ENCODE data around the gene IP6K3. TPM values are rescaled to one million over a fixed set of nuclear protein-coding genes. Genes with fewer than 3 reads are reported as not detected.
A peak's percentile ranks its signal among the peaks of the same experiment; 100 is the strongest.

Gene IP6K3
- total and polyA plus RNA-seq, 11 donors: 11.7 to 72.4 (median 30.8) TPM

DNA sequence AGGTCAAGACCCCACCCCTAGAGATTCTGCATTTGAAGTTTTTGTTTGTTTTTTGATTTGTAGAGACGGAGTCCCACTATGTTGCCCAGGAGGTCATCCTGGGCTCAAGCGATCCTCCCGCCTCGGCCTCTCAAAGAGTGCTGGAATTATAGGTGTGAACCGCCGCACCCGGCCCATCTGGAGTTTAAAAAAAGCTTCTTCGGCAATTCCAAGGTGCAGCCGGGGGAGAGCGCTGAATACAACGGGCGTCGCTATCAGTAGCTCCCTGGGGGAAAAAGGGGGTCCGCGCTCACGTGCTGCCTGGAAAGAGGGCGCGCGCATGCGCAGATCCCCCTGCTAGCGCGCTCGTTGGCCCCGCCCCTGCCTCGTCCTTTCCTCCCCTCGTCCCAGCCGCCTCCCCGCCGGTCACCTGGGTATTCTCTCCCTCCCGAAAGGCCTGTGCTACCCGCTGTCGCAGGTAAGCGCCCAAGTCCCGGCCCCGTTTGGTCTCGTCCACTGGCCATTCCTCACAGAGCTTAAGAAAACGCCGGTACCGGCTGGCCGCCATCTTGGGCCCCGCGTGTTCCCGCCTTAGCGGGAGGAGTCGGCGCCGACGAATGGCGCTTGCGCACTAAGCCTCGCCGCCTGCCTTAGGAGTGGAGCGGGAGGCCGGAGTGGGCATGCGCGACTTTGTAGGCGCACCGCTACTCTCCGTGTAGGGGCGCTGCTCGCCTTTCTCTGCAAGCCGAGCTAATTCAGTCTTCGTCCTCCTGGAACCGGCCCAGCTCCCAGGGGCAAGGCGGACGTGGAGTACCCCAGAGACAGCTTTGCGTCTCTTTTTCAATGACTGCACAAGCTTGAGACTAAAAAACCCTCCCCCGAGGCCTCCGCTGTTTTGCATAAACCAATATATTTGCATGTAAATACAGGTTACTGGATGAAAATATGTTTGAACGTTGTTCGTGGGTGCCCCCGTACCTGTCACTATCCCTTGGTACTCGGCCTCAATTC lies 35.3 kb downstream of the IP6K3 start, which contains the start of gene UQCC2:
Gene UQCC2 (minus strand): TSS at position 561 of the 990 bp plus-strand sequence. CDS start 14 bp downstream, at position 547.
- Histone ChIP-seq H3K36me3 (peaks cover 0 to 18% (median 8%) of the 10 kb centered on the region in 9 donors), H3K9me3 (no peaks in the 10 kb centered on the region), H3K4me1 (peaks cover 0 to 39% (median 25%) of the 10 kb centered on the region in 12 donors), H3K27ac (peak within 1 kb of the TSS; percentile 80 to 98 (median 94)), H3K27me3 (no peaks in the 10 kb centered on the region), H3K4me3 (peak within 1 kb of the TSS; percentile 35 to 86 (median 76))
- TF ChIP-seq POLR2A (IDR thresholded peaks at IDR 0.05): peak in 1 of 2 donors; percentile 80
- TF ChIP-seq, protein P1, sequence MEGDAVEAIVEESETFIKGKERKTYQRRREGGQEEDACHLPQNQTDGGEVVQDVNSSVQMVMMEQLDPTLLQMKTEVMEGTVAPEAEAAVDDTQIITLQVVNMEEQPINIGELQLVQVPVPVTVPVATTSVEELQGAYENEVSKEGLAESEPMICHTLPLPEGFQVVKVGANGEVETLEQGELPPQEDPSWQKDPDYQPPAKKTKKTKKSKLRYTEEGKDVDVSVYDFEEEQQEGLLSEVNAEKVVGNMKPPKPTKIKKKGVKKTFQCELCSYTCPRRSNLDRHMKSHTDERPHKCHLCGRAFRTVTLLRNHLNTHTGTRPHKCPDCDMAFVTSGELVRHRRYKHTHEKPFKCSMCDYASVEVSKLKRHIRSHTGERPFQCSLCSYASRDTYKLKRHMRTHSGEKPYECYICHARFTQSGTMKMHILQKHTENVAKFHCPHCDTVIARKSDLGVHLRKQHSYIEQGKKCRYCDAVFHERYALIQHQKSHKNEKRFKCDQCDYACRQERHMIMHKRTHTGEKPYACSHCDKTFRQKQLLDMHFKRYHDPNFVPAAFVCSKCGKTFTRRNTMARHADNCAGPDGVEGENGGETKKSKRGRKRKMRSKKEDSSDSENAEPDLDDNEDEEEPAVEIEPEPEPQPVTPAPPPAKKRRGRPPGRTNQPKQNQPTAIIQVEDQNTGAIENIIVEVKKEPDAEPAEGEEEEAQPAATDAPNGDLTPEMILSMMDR (IDR thresholded peaks at IDR 0.05): peak; percentile 49 to 92 (median 77)
- peak; percentile 97 to 99 (median 99) for DNase-seq
- intact Hi-C loops (cut with DNase I): loop anchor here in 9 of 10 donors (1.0 to 10.0 kb wide), 9 partner anchors 33 to 443 kb away; partner anchors contain the start of genes IP6K3 (in 1 of the 9) and LEMD2 (in 1 of the 9)
- 1 to 3% (median 2%) methylated on average over 47 to 73 of the region's 73 CpGs for WGBS, 4 donors
- ATAC-seq: peak; percentile 96 to 99 (median 96)

DNA sequence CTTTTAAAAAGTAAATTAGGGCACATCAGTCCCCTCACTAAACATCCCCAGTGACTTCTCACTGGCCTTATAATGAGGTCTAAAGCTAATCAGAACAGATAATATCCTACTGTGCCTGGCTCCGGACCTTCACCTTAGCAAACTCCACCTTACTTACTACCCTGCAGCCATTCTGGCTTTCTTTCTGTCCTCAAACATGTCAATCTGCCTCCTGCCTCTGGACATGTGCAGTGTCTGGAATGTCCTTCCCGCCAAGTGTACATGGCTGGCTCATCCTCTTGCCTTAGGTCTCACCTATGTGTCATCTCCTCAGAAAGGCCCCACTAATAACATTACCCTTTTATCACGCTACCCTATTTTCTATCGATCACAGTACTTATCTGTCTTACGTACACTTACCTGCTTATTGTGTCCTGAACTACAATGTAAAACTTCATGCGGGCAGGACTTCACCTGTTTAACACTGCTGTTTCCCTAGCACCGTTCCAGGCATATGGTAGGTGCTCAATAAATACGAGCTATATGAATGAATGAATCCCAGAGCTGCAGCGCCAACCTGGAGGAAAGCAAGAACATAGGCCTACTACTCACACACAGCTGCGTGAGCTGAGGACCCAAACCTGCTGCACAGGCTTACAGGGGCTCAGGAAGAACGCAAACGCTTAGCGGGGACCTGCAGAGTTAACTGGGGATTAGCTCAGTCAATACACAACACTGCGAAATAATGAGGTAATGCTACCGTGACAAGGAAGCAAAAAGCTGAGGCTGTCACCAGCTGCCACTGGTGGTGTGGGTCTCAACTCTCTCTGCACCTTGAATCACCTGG lies 36.2 kb downstream of the IP6K3 start:
- DNase-seq (peak in 2 of 5 donors; percentile 16 to 23), ATAC-seq (no peak)
- Histone ChIP-seq H3K27ac (peak overlapping the region in 11 of 12 donors; percentile 80 to 98 (median 94)), H3K27me3 (no peaks in the 10 kb centered on the region), H3K4me3 (peak overlapping the region; percentile 35 to 86 (median 76)), H3K9me3 (no peaks in the 10 kb centered on the region), H3K36me3 (peaks cover 0 to 18% (median 8%) of the 10 kb centered on the region in 9 donors), H3K4me1 (peaks cover 0 to 39% (median 25%) of the 10 kb centered on the region in 12 donors)
- intact Hi-C loops (cut with DNase I): loop anchor here in 7 of 10 donors (1.0 to 10.0 kb wide), 9 partner anchors 34 to 444 kb away; partner anchors contain the start of genes IP6K3 (in 1 of the 7) and LEMD2 (in 1 of the 7)
- WGBS, 4 donors: 80 to 85% (median 84%) methylated on average over 15 of the region's 15 CpGs
- no peak for TF ChIP-seq POLR2A (IDR thresholded peaks at IDR 0.05)
- TF ChIP-seq, protein P1 (IDR thresholded peaks at IDR 0.05): no peak

DNA sequence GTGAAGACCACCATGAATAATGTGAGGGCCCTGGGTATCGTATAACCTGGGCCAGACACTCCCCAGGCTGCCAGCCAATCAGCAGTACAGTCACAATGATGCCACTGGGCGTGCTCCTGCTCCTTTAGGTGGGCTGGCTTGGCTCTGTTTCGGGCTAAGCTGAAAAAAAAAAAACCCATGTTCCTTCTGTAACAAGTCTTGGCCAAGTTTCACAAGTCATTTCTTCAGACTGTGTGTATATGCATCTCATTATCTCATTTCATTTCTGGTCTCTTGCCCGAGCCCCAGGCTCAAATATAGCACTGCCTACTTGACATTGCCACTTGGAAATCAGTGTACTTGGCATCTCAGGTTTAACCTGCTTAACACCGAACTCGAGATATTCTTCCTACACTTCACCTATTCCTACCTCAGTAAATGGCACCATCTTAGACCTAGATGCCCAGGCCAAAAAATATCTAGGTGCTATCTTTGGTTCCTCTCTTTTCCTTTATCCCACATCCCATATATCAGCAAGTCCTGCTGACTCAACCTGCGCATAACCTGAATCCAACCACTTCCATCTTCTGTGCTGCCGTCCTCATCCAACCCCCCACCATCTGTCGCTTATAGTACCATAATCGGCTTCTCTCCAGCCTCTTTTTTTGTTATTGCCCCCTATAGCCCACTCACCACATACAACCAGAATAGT lies 37.0 kb downstream of the IP6K3 start:
- Histone ChIP-seq H3K27me3 (no peaks in the 10 kb centered on the region), H3K4me3 (no peak overlapping the region), H3K36me3 (peaks cover 0 to 18% (median 8%) of the 10 kb centered on the region in 9 donors), H3K27ac (peak overlapping the region; percentile 43 to 98 (median 84)), H3K9me3 (no peaks in the 10 kb centered on the region), H3K4me1 (peaks cover 0 to 39% (median 25%) of the 10 kb centered on the region in 12 donors)
- intact Hi-C loops (cut with DNase I): loop anchor here in 6 of 10 donors (2.0 to 10.0 kb wide), 7 partner anchors 35 to 445 kb away; partner anchors contain the start of gene LEMD2 (in 1 of the 6)
- TF ChIP-seq, protein P1 (IDR thresholded peaks at IDR 0.05): no peak
- TF ChIP-seq POLR2A (IDR thresholded peaks at IDR 0.05): no peak
- peak in 3 of 4 donors; percentile 31 to 34 (median 34) for ATAC-seq
- WGBS, 4 donors: 65 to 67% (median 66%) methylated on average over 10 of the region's 10 CpGs
- DNase-seq: peak in 2 of 5 donors; percentile 17 to 26

Data from heart left ventricle (tissue), 16 donors.